ENCODE measurements around the gene IQGAP2.
"Not testable (repeated sequence)": the region's sequence is repeated elsewhere in the genome, so short reads cannot be mapped to it uniquely, and the experiment has no call there.

Gene IQGAP2

GRCh38 chr5:76422742-76423141 lies 19.7 kb downstream of the IQGAP2 start:
- DNase-seq: no peak

- no peak for DNase-seq
Measured at GRCh38 chr5:76425146-76425545, 22.1 kb downstream of the IQGAP2 start.

GRCh38 chr5:76425928-76426804 lies 23.1 kb downstream of the IQGAP2 start:
- no peak for DNase-seq

- no peak for DNase-seq
Measured at GRCh38 chr5:76427206-76428140, 24.4 kb downstream of the IQGAP2 start.

- DNase-seq: not testable (repeated sequence)
Measured at GRCh38 chr5:76428550-76428949, 25.5 kb downstream of the IQGAP2 start.

- no peak for DNase-seq
Measured at GRCh38 chr5:76433261-76433660, 30.2 kb downstream of the IQGAP2 start.

- DNase-seq: not testable (repeated sequence)
Measured at GRCh38 chr5:76437507-76437906, 34.4 kb downstream of the IQGAP2 start.

- DNase-seq: no peak
Measured at GRCh38 chr5:76438025-76438424, 34.9 kb downstream of the IQGAP2 start.

GRCh38 chr5:76439201-76439600 lies 36.1 kb downstream of the IQGAP2 start:
- DNase-seq: no peak

- DNase-seq: no peak
Measured at GRCh38 chr5:76439929-76440328, 36.8 kb downstream of the IQGAP2 start.

- DNase-seq: no peak
Measured at GRCh38 chr5:76441101-76441500, 38.0 kb downstream of the IQGAP2 start.

GRCh38 chr5:76441890-76442673 lies 39.0 kb downstream of the IQGAP2 start:
- no peak for DNase-seq

- no peak for DNase-seq
Measured at GRCh38 chr5:76443066-76443800, 40.1 kb downstream of the IQGAP2 start.

GRCh38 chr5:76445063-76445462 lies 42.0 kb downstream of the IQGAP2 start:
- no peak for DNase-seq

- no peak for DNase-seq
Measured at GRCh38 chr5:76445830-76446229, 42.7 kb downstream of the IQGAP2 start.

GRCh38 chr5:76446776-76447175 lies 43.7 kb downstream of the IQGAP2 start:
- DNase-seq: no peak

- no peak for DNase-seq
Measured at GRCh38 chr5:76449606-76450005, 46.5 kb downstream of the IQGAP2 start.

- no peak for DNase-seq
Measured at GRCh38 chr5:76450054-76450453, 47.0 kb downstream of the IQGAP2 start.

- DNase-seq: no peak
Measured at GRCh38 chr5:76451031-76451701, 48.1 kb downstream of the IQGAP2 start.

- DNase-seq: no peak
Measured at GRCh38 chr5:76455531-76456133, 52.5 kb downstream of the IQGAP2 start.

- no peak for DNase-seq
Measured at GRCh38 chr5:76456258-76456657, 53.2 kb downstream of the IQGAP2 start.
